ENCODE data around the gene CAPNS2. TPM values are rescaled to one million over a fixed set of nuclear protein-coding genes. Genes with fewer than 3 reads are reported as not detected.

The CAPNS2 gene
- total RNA-seq, 4 donors from 2014 or later = 139 to 168 (median 163) TPM

DNA sequence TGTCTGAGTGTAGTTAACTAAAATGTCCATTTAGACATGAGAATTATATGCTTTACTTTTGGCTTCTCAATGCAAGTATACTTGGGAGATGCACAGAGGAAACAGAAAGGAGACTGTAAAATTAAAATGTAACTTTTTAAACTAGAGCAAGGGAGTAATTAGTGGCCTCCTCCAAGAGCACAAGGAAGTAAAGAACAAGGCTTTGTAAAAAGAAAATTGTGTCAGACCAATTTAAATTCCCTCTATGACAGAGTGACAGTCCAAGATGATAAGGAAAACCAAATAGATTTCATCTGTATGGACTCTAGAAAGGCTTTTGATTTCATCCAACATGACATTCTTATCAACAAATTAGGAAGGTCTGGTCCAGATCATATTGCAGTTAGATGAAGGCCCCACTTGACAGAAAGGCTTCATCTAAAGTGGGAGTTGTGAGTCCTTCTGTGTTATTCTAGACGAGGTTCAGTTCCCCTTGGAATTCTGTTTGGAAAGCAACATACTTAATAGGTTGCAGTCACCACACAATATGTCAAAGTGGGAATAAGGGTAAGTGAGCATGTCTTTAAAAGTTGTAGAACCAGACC is 6.5 kb upstream of the CAPNS2 start:
- no peak overlapping the region for H3K4me3 ChIP-seq (ENCODE audit: low read depth, poor library complexity, severe bottlenecking)
- no peak for TF ChIP-seq POLR2A (IDR thresholded peaks at IDR 0.05)
- TF ChIP-seq, protein P1, sequence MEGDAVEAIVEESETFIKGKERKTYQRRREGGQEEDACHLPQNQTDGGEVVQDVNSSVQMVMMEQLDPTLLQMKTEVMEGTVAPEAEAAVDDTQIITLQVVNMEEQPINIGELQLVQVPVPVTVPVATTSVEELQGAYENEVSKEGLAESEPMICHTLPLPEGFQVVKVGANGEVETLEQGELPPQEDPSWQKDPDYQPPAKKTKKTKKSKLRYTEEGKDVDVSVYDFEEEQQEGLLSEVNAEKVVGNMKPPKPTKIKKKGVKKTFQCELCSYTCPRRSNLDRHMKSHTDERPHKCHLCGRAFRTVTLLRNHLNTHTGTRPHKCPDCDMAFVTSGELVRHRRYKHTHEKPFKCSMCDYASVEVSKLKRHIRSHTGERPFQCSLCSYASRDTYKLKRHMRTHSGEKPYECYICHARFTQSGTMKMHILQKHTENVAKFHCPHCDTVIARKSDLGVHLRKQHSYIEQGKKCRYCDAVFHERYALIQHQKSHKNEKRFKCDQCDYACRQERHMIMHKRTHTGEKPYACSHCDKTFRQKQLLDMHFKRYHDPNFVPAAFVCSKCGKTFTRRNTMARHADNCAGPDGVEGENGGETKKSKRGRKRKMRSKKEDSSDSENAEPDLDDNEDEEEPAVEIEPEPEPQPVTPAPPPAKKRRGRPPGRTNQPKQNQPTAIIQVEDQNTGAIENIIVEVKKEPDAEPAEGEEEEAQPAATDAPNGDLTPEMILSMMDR (IDR thresholded peaks at IDR 0.05) = no peak
- DNase-seq (ENCODE audit: low spot score in 2 of 2) = no peak
- intact Hi-C loops (cut with DNase I; ENCODE audit: low total_unique reads) = no loop called here
- 44 to 50% methylated on average over 1 of the region's 1 CpG for WGBS, 2 donors

DNA sequence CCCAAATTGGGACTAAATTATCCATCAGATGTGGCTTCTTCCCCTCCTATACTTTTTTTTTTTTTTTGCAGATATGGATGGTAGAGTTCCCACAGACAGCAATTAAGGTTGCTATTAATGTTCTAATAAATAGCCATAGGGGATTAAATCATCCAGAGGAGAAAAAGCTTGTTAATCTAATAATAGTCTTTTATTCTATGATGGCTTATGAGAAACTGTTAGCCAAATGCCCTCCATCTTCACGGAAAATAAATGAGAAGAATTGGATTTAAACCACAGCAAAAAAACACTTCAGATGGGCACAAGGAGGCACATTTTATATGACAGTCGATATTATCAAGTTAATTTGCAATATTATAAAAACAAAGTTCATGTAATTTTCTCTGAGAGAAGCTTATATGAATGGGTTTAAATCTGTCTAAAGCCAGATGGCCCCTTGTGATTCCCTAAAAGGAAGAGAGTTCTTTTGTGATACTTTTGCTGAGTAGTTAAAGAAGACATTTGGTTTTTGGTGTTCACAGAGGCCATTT is 5.1 kb upstream of the CAPNS2 start:
- no peak for DNase-seq (ENCODE audit: low spot score in 2 of 2)
- TF ChIP-seq, protein P1 (IDR thresholded peaks at IDR 0.05) = no peak
- TF ChIP-seq POLR2A (IDR thresholded peaks at IDR 0.05) = no peak
- WGBS, 2 donors = 78 to 79% methylated on average over 2 of the region's 2 CpGs
- H3K4me3 ChIP-seq (ENCODE audit: low read depth, poor library complexity, severe bottlenecking) = no peak overlapping the region
- intact Hi-C loops (cut with DNase I; ENCODE audit: low total_unique reads) = no loop called here

DNA sequence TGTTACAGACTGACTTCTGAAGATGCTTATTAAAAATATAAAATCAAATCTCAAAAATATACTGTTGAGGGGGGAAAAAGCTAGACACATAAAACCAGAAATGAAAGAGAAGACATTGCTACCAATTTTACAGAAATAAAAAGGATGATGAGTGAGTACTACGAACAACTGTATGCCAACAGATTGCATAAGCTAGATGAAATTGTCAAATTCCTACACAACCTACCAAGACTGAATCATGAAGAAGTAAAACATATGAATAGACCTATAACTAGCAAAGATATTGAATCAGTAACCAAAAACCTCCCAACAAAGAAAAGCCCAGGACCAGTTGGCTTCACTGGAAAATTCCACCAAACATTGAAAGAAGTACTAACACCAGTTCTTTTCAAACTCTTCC is 3.5 kb upstream of the CAPNS2 start:
- no peak overlapping the region for H3K4me3 ChIP-seq (ENCODE audit: low read depth, poor library complexity, severe bottlenecking)
- no peak for DNase-seq (ENCODE audit: low spot score in 2 of 2)
- TF ChIP-seq, protein P1 (IDR thresholded peaks at IDR 0.05) = no peak
- no peak for TF ChIP-seq POLR2A (IDR thresholded peaks at IDR 0.05)
- 77 to 93% methylated on average over 1 of the region's 1 CpG for WGBS, 2 donors
- intact Hi-C loops (cut with DNase I; ENCODE audit: low total_unique reads) = no loop called here

DNA sequence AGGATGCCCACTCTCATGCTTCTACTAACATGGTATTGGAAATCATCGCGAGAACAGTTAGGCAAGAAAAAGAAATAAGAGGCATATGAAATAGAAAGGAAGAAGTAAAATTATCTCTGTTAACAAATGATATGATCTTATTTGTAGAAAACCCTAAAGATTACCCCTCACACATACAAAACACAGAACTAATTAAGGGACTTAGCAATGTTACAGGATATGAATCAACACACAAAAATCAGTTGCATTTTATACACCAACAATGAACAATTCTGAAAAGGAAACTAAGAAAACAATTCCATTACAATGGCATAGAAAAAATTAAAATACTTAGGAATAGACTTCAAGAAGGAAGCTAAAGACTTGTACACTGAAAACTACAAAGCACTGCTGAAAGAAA is 2.7 kb upstream of the CAPNS2 start:
- H3K4me3 ChIP-seq (ENCODE audit: low read depth, poor library complexity, severe bottlenecking) = no peak overlapping the region
- intact Hi-C loops (cut with DNase I; ENCODE audit: low total_unique reads) = no loop called here
- 88 to 93% methylated on average over 2 of the region's 2 CpGs for WGBS, 2 donors
- DNase-seq (ENCODE audit: low spot score in 2 of 2) = no peak
- TF ChIP-seq, protein P1 (IDR thresholded peaks at IDR 0.05) = no peak
- TF ChIP-seq POLR2A (IDR thresholded peaks at IDR 0.05) = no peak

DNA sequence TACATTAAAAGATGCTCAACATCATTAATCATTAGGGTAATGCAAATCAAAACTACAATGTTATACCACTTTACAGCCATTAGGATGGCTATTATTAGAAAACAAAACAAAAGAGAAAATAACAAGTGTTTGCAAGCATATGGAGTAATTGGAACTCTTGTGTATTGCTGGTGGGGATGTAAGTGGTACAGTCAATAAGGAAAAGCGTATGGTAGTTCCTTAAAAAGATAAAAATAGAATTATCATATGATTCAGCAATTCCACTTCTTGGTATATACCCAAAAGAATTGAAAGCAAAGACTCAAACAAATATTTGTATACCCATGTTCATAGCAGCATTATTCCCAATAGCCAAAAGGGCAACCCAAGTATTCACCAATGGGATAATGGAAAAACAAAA is 1.4 kb upstream of the CAPNS2 start:
- TF ChIP-seq, protein P1 (IDR thresholded peaks at IDR 0.05) = no peak
- TF ChIP-seq POLR2A (IDR thresholded peaks at IDR 0.05) = no peak
- DNase-seq (ENCODE audit: low spot score in 2 of 2) = no peak
- no peak overlapping the region for H3K4me3 ChIP-seq (ENCODE audit: low read depth, poor library complexity, severe bottlenecking)
- intact Hi-C loops (cut with DNase I; ENCODE audit: low total_unique reads) = no loop called here
- 72 to 74% methylated on average over 1 of the region's 1 CpG for WGBS, 2 donors

DNA sequence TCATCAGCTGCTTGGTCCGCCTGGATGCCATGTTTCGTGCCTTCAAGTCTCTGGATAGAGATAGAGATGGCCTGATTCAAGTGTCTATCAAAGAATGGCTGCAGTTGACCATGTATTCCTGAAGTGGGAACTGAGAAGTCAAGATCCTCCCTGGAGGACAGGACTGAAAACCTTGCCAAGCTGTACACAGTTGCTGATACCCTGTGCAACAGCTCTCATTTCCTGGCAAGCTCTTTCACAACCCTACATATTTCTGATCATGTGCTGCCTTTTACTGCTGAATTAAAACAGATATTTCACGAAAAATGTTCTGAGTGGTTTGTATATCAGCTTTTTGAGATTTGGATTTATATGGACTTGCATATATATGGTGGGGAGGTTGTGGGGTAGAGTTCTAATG is 898 bp downstream of the CAPNS2 start:
- TF ChIP-seq, protein P1 (IDR thresholded peaks at IDR 0.05) = no peak
- TF ChIP-seq POLR2A (IDR thresholded peaks at IDR 0.05) = no peak
- intact Hi-C loops (cut with DNase I; ENCODE audit: low total_unique reads) = no loop called here
- H3K4me3 ChIP-seq (ENCODE audit: low read depth, poor library complexity, severe bottlenecking) = peak overlapping the region; percentile 20
- no peak for DNase-seq (ENCODE audit: low spot score in 2 of 2)
- WGBS, 2 donors = 49 to 50% methylated on average over 3 of the region's 3 CpGs
